SH-SY5Y (cell line): Measurements from ENCODE around the gene FAM174C.

ENCODE experiments used
- GATA2 ChIP-seq: IDR thresholded peaks from 2 replicates; pipeline ENCODE4 v1.6.1; 2011; ENCODE audit warnings: mild to moderate bottlenecking, low read depth, low read length
- GATA3 ChIP-seq: IDR thresholded peaks from 2 replicates; pipeline ENCODE4 v1.6.1; 2011; ENCODE audit warnings: low read depth, mild to moderate bottlenecking, low read length, moderate library complexity

The FAM174C gene

GRCh38 chr19:1260749-1261537, 14.4 kb upstream of the FAM174C start:
- TF ChIP-seq GATA2: no peak

GRCh38 chr19:1261538-1261797, 13.9 kb upstream of the FAM174C start:
- TF ChIP-seq GATA2 (no peak), GATA3 (no peak)

GRCh38 chr19:1261798-1262622, 13.3 kb upstream of the FAM174C start:
- TF ChIP-seq GATA3: no peak
- no peak for TF ChIP-seq GATA2

- TF ChIP-seq GATA3 (no peak), GATA2 (no peak)
Observed at GRCh38 chr19:1262623-1263123, 12.7 kb upstream of the FAM174C start.

GRCh38 chr19:1263188-1263587, 12.1 kb upstream of the FAM174C start:
- no peak for TF ChIP-seq GATA2
- no peak for TF ChIP-seq GATA3

GRCh38 chr19:1264801-1265614, 10.3 kb upstream of the FAM174C start:
- TF ChIP-seq GATA3: no peak
- no peak for TF ChIP-seq GATA2

GRCh38 chr19:1265615-1266128, 9.7 kb upstream of the FAM174C start:
- no peak for TF ChIP-seq GATA3
- no peak for TF ChIP-seq GATA2

GRCh38 chr19:1266129-1266915, 9.0 kb upstream of the FAM174C start:
- TF ChIP-seq GATA3: no peak
- TF ChIP-seq GATA2: no peak

GRCh38 chr19:1266916-1267476, 8.3 kb upstream of the FAM174C start:
- TF ChIP-seq GATA3 (no peak), GATA2 (no peak)

GRCh38 chr19:1267477-1268225, 7.7 kb upstream of the FAM174C start:
- TF ChIP-seq GATA3 (no peak), GATA2 (no peak)

- no peak for TF ChIP-seq GATA2
- no peak for TF ChIP-seq GATA3
Observed at GRCh38 chr19:1268226-1269064, 6.9 kb upstream of the FAM174C start.
